ENCODE measurements around the gene TBX10.

GRCh38 chr11:67667490-67668191 lies 28.1 kb upstream of the TBX10 start:
- TF ChIP-seq POLR2A (IDR thresholded peaks at IDR 0.05) (no peak), CTCF (IDR thresholded peaks at IDR 0.05) (no peak), EP300 (IDR thresholded peaks at IDR 0.05) (no peak)
